Measurements from ENCODE around the gene ZNF275.

The ZNF275 gene

GRCh38 chrX:153400146-153401132, 66.5 kb downstream of the ZNF275 start:
- peak; percentile 29 for DNase-seq (ENCODE audit: low read depth, low spot score)
- WGBS (ENCODE audit: insufficient coverage, insufficient read length): no CpG with 5 or more reads among the region's 60 CpGs
- no peaks in the 10 kb centered on the region for H3K27me3 ChIP-seq (ENCODE audit: control insufficient read depth, insufficient read depth, low read length)

GRCh38 chrX:153401133-153401764, 67.3 kb downstream of the ZNF275 start, which contains the start of gene PNMA6E:
PNMA6E (minus strand) TSS chrX:153401350; CDS start chrX:153398849, 2,501 bp downstream.
- Histone ChIP-seq H3K27me3 (ENCODE audit: control insufficient read depth, insufficient read depth, low read length) (no peaks in the 10 kb centered on the region), H3K9me3 (ENCODE audit: control insufficient read depth, insufficient read depth, low read length) (no peaks in the 10 kb centered on the region), H3K27ac (ENCODE audit: low read length) (no peak within 1 kb of the TSS), H3K36me3 (ENCODE audit: control insufficient read depth, insufficient read depth, low read length) (no peaks in the 10 kb centered on the region), H3K4me3 (ENCODE audit: low read length) (no peak within 1 kb of the TSS), H3K4me1 (ENCODE audit: control insufficient read depth, insufficient read depth, low read length) (peaks cover 1% of the 10 kb centered on the region; the same call in 1 of the 2 replicates)
- no peak for DNase-seq (ENCODE audit: low read depth, low spot score)
- WGBS (ENCODE audit: insufficient coverage, insufficient read length): no CpG with 5 or more reads among the region's 29 CpGs

More at GRCh38 chrX:153400146-153401132, 66.5 kb downstream of the ZNF275 start:
- no peak overlapping the region for H3K4me3 ChIP-seq (ENCODE audit: low read length)
- no peak overlapping the region for H3K27ac ChIP-seq (ENCODE audit: low read length)
- peaks cover 1% of the 10 kb centered on the region; the same call in 1 of the 2 replicates for H3K4me1 ChIP-seq (ENCODE audit: control insufficient read depth, insufficient read depth, low read length)
- no peaks in the 10 kb centered on the region for H3K36me3 ChIP-seq (ENCODE audit: control insufficient read depth, insufficient read depth, low read length)
- no peaks in the 10 kb centered on the region for H3K9me3 ChIP-seq (ENCODE audit: control insufficient read depth, insufficient read depth, low read length)

All from iPS DF 6.9 (cell line).